NOMO-1 treated with dmso at 0.1 percent for 144 hours (cell line): ENCODE results near the gene ECHS1.

ENCODE experiments used
- DNase-seq: peaks from one replicate; lab custom pipeline; 2025; ENCODE audit not compliant: unreplicated experiment; lab: John Stamatoyannopoulos, UW

ECHS1 gene

GRCh38 chr10:133343558-133343957 lies 29.6 kb downstream of the ECHS1 start:
- no peak for DNase-seq

- no peak for DNase-seq
Observed at GRCh38 chr10:133342942-133343341, 30.2 kb downstream of the ECHS1 start.

- no peak for DNase-seq
Observed at GRCh38 chr10:133341983-133342382, 31.2 kb downstream of the ECHS1 start.

- DNase-seq, result no peak
Observed at GRCh38 chr10:133339708-133340380, 33.3 kb downstream of the ECHS1 start.

GRCh38 chr10:133338080-133339071 lies 34.8 kb downstream of the ECHS1 start:
- no peak for DNase-seq

GRCh38 chr10:133337370-133337725 lies 35.8 kb downstream of the ECHS1 start:
- DNase-seq, result no peak

GRCh38 chr10:133336577-133337369 lies 36.4 kb downstream of the ECHS1 start, which contains the start of gene CALY:
Gene CALY, minus strand, starts transcription at chr10:133336896. Its CDS starts 7,907 bp downstream, at chr10:133328989.
- DNase-seq, result no peak

- no peak for DNase-seq
Observed at GRCh38 chr10:133336118-133336576, 37.0 kb downstream of the ECHS1 start.

GRCh38 chr10:133335246-133336117 lies 37.7 kb downstream of the ECHS1 start:
- no peak for DNase-seq

GRCh38 chr10:133334503-133335245 lies 38.5 kb downstream of the ECHS1 start:
- no peak for DNase-seq

GRCh38 chr10:133332936-133333699 lies 40.0 kb downstream of the ECHS1 start:
- no peak for DNase-seq

- DNase-seq, result peak; percentile 60
Observed at GRCh38 chr10:133329491-133330202, 43.5 kb downstream of the ECHS1 start.

- no peak for DNase-seq
Observed at GRCh38 chr10:133328358-133329343, 44.5 kb downstream of the ECHS1 start.

- DNase-seq, result no peak
Observed at GRCh38 chr10:133327651-133328357, 45.4 kb downstream of the ECHS1 start.

GRCh38 chr10:133326745-133327650 lies 46.2 kb downstream of the ECHS1 start:
- DNase-seq, result no peak
